Measurements from ENCODE around the gene FOXN3.

The FOXN3 gene

GRCh38 chr14:89382901-89383845 lies 33.9 kb downstream of the FOXN3 start:
- DNase-seq = no peak

GRCh38 chr14:89382487-89382886 lies 34.5 kb downstream of the FOXN3 start:
- no peak for DNase-seq

- DNase-seq = no peak
Observed at GRCh38 chr14:89379891-89380820, 36.9 kb downstream of the FOXN3 start.

- no peak for DNase-seq
Observed at GRCh38 chr14:89379006-89379405, 38.0 kb downstream of the FOXN3 start.

- DNase-seq = no peak
Observed at GRCh38 chr14:89378119-89378518, 38.9 kb downstream of the FOXN3 start.

GRCh38 chr14:89377544-89377943 lies 39.5 kb downstream of the FOXN3 start:
- no peak for DNase-seq

GRCh38 chr14:89374908-89375307 lies 42.1 kb downstream of the FOXN3 start:
- no peak for DNase-seq

- no peak for DNase-seq
Observed at GRCh38 chr14:89373185-89373584, 43.8 kb downstream of the FOXN3 start.

GRCh38 chr14:89372512-89372883 lies 44.5 kb downstream of the FOXN3 start:
- DNase-seq = no peak

- DNase-seq = no peak
Observed at GRCh38 chr14:89371585-89372511, 45.2 kb downstream of the FOXN3 start.

GRCh38 chr14:89370781-89371180 lies 46.3 kb downstream of the FOXN3 start:
- no peak for DNase-seq

GRCh38 chr14:89370381-89370780 lies 46.7 kb downstream of the FOXN3 start:
- no peak for DNase-seq

GRCh38 chr14:89369656-89370055 lies 47.4 kb downstream of the FOXN3 start:
- DNase-seq = no peak

GRCh38 chr14:89368490-89369477 lies 48.2 kb downstream of the FOXN3 start:
- no peak for DNase-seq

GRCh38 chr14:89367779-89368120 lies 49.3 kb downstream of the FOXN3 start:
- no peak for DNase-seq

- no peak for DNase-seq
Observed at GRCh38 chr14:89366864-89367778, 49.9 kb downstream of the FOXN3 start.

GRCh38 chr14:89365061-89365801 lies 51.8 kb downstream of the FOXN3 start:
- DNase-seq = no peak

GRCh38 chr14:89364316-89364715 lies 52.7 kb downstream of the FOXN3 start:
- DNase-seq = no peak

- DNase-seq = no peak
Observed at GRCh38 chr14:89360277-89360676, 56.8 kb downstream of the FOXN3 start.
